Naive thymus-derived CD4-positive, alpha-beta T cell (primary cell): ENCODE data around the gene GPR82. TPM values are rescaled to one million over a fixed set of nuclear protein-coding genes. Genes with fewer than 3 reads are reported as not detected.
"Not testable (repeated sequence)": the region's sequence is repeated elsewhere in the genome, so short reads cannot be mapped to it uniquely, and the experiment has no call there.

Experiments used
- ATAC-seq: fragments of 150-1000 bp; cut with Tn5 transposase; 2 replicates; pipeline ENCODE4 v1.10.0; 2021; ENCODE audit warnings: mild to moderate bottlenecking, moderate library complexity
- CTCF ChIA-PET: fragments of 350-600 bp; sonication (Branson Sonifier 250); formaldehyde crosslinking; loops from one replicate; lab custom pipeline; 2021; ENCODE audit warnings: antibody characterized with exemption; lab: Charles Lee
- POLR2A ChIA-PET: fragments of 350-600 bp; sonication (Branson Sonifier 250); formaldehyde crosslinking; loops from one replicate; lab custom pipeline; 2021; ENCODE audit warnings: antibody characterized with exemption, inconsistent platforms; lab: Charles Lee
- DNase-seq, 9 donors: peaks; one replicate each; pipeline versions ENCODE4 v3.0.0 to v3.0.0-alpha.2; 2020 to 2022; ENCODE audit warnings: mixed read lengths in 1 of 9
- H3K27ac ChIP-seq: one replicate; pipeline ENCODE4 v1.7.0; 2013; ENCODE audit warnings: mild to moderate bottlenecking, low read depth, low read length, moderate library complexity
- H3K27me3 ChIP-seq, 2 donors: one replicate each; pipeline ENCODE4 v1.7.0; 2013; ENCODE audit warnings: low read length in 2 of 2, mild to moderate bottlenecking in 2 of 2, moderate library complexity in 2 of 2; ENCODE audit not compliant: control insufficient read depth in 2 of 2, insufficient read depth in 2 of 2
- H3K36me3 ChIP-seq, 3 experiments: 1 replicate in 2 of 3; 2 replicates in 1 of 3; pipeline ENCODE4 v1.7.0; 2013; ENCODE audit warnings: low read length in 3 of 3, mild to moderate bottlenecking in 3 of 3, moderate library complexity in 1 of 3; ENCODE audit not compliant: insufficient read depth in 3 of 3, control insufficient read depth in 2 of 3
- H3K4me1 ChIP-seq, 2 donors: one replicate each; pipeline ENCODE4 v1.7.0; 2013; ENCODE audit warnings: low read length in 2 of 2, mild to moderate bottlenecking in 2 of 2, moderate library complexity in 1 of 2; ENCODE audit not compliant: control insufficient read depth in 2 of 2, insufficient read depth in 2 of 2
- H3K4me3 ChIP-seq: 2 replicates; pipeline ENCODE4 v1.7.0; 2013; ENCODE audit warnings: mild to moderate bottlenecking, low read length
- H3K9me3 ChIP-seq, 3 experiments: 1 replicate in 2 of 3; 2 replicates in 1 of 3; pipeline ENCODE4 v1.7.0; 2013; ENCODE audit warnings: low read length in 3 of 3; ENCODE audit not compliant: control insufficient read depth in 2 of 3
- H3K27ac Mint-ChIP-seq, 9 donors: one replicate each; pipeline ENCODE4 v1.8.0; 2020 to 2022; ENCODE audit warnings: mixed read lengths in 9 of 9, mild to moderate bottlenecking in 8 of 9, moderate library complexity in 5 of 9, inconsistent platforms in 2 of 9
- H3K27me3 Mint-ChIP-seq, 5 donors: one replicate each; pipeline ENCODE4 v1.8.0; 2021 to 2022; ENCODE audit warnings: mixed read lengths in 5 of 5, mild to moderate bottlenecking in 1 of 5
- H3K36me3 Mint-ChIP-seq, 5 donors: one replicate each; pipeline ENCODE4 v1.8.0; 2020 to 2022; ENCODE audit warnings: mixed read lengths in 5 of 5, mild to moderate bottlenecking in 3 of 5, inconsistent platforms in 1 of 5
- H3K4me1 Mint-ChIP-seq, 7 donors: one replicate each; pipeline ENCODE4 v1.8.0; 2020 to 2022; ENCODE audit warnings: mixed read lengths in 7 of 7, mild to moderate bottlenecking in 3 of 7, inconsistent platforms in 1 of 7
- H3K4me3 Mint-ChIP-seq, 10 donors: one replicate each; pipeline ENCODE4 v1.8.0; 2020 to 2022; ENCODE audit warnings: mild to moderate bottlenecking in 10 of 10, mixed read lengths in 10 of 10, moderate library complexity in 6 of 10, inconsistent platforms in 2 of 10
- H3K9me3 Mint-ChIP-seq, 11 donors: one replicate each; pipeline ENCODE4 v1.8.0; 2020 to 2022; ENCODE audit warnings: mixed read lengths in 11 of 11, mild to moderate bottlenecking in 4 of 11, inconsistent platforms in 1 of 11, moderate library complexity in 1 of 11
- intact Hi-C, 2 donors: fragments of 100-400 bp; cut with micrococcal nuclease; formaldehyde crosslinking; loops; one replicate each; pipeline ENCODE4 v1.15.1; 2023
- polyA plus RNA-seq, 2 donors: library from polyadenylated mRNA; unstranded; fragments of 300-500 nt; fragmentation: Illumina TruSeq; gene quantifications; one replicate each; pipeline ENCODE4 v1.2.3, GENCODE V29; 2021
- total RNA-seq, 6 experiments: library from RNA in 5 of 6; stranded (reverse) in 5 of 6; gene quantifications; 1 replicate in 5 of 6; 2 replicates in 1 of 6; pipeline ENCODE4 v1.2.3 and lab custom pipeline; 2021 to 2026

GPR82 gene, protein sequence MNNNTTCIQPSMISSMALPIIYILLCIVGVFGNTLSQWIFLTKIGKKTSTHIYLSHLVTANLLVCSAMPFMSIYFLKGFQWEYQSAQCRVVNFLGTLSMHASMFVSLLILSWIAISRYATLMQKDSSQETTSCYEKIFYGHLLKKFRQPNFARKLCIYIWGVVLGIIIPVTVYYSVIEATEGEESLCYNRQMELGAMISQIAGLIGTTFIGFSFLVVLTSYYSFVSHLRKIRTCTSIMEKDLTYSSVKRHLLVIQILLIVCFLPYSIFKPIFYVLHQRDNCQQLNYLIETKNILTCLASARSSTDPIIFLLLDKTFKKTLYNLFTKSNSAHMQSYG
- total RNA-seq (under 1 TPM in 2 of 5 experiments, not detected in 3; 0.16 to 0.59 TPM), polyA plus RNA-seq (under 1 TPM; 0.26 to 0.45 TPM), total RNA-seq (lab: John Stamatoyannopoulos, UW) (not detected)

DNA sequence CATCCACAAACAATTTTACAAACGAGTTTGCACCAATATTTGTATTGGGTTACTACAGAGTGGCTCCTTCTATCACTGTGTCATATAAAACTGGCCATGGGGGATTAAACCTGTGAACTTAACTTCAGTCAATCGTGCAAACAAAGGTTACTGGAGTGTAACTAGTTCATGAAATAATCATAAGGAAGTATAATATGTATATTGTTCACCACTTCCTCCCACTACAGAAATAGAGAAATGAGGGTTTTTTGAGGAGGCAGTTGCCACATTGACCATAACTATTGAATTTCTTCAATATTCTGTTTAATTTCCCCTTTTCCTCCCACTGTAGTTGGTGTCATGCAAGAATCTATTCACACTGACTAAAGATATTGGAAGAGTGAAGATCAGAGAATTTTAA, at the start of gene GPR82:
Gene GPR82, plus strand, starts transcription at position 356 of the 400 bp plus-strand sequence. CDS start 2,846 bp downstream, outside the sequence.
- Mint-ChIP-seq H3K36me3 (peaks cover 5 to 31% (median 27%) of the 10 kb centered on the region in 5 donors), H3K27me3 (no peaks in the 10 kb centered on the region), H3K4me1 (peaks cover 0 to 27% (median 5%) of the 10 kb centered on the region in 7 donors), H3K4me3 (no peak within 1 kb of the TSS), H3K9me3 (peaks cover 0 to 32% (median 10%) of the 10 kb centered on the region in 11 donors), H3K27ac (no peak within 1 kb of the TSS)
- Histone ChIP-seq H3K4me1 (peaks cover 0 to 28% of the 10 kb centered on the region in 2 donors), H3K9me3 (peaks cover 0 to 5% (median 4%) of the 10 kb centered on the region in 3 experiments), H3K27ac (no peak within 1 kb of the TSS), H3K36me3 (peaks cover 0 to 4% (median 2%) of the 10 kb centered on the region in 3 experiments), H3K4me3 (no peak within 1 kb of the TSS), H3K27me3 (no peaks in the 10 kb centered on the region)
- ATAC-seq: no peak
- ChIA-PET CTCF (no interaction called here), POLR2A (no interaction called here)
- DNase-seq: no peak
- intact Hi-C loops: no loop called here

DNA sequence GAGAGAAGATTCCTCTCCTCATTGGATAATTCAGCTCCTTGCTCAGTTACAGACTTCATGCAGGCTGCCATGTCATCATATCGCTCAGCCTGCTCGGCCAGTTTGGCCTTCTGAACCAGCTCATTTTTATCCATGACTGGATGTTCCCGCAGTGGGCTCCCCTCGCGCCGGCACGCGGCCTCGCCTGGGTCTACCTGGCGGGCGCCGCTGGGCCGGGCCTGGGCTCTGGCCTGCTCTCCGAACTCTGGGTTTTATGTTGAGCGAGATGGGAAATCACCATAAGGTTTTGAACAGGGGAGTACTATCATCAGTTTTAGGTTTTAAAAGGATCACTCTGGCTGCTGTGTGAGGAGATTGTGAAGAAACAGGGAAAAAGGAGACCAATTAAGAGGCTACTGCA, 47.6 kb upstream of the GPR82 start:
- H3K9me3 ChIP-seq, DNase-seq, intact Hi-C loops, H3K36me3 ChIP-seq, H3K4me1 ChIP-seq, CTCF ChIA-PET, H3K4me3 Mint-ChIP-seq, H3K27ac ChIP-seq, H3K9me3 Mint-ChIP-seq, H3K27me3 Mint-ChIP-seq, H3K27me3 ChIP-seq, POLR2A ChIA-PET, H3K27ac Mint-ChIP-seq, H3K4me3 ChIP-seq, ATAC-seq: not testable (repeated sequence)
- Mint-ChIP-seq H3K4me1 (peaks cover 0 to 22% (median 5%) of the 10 kb centered on the region in 7 donors), H3K36me3 (peaks cover 4 to 33% (median 14%) of the 10 kb centered on the region in 5 donors)

DNA sequence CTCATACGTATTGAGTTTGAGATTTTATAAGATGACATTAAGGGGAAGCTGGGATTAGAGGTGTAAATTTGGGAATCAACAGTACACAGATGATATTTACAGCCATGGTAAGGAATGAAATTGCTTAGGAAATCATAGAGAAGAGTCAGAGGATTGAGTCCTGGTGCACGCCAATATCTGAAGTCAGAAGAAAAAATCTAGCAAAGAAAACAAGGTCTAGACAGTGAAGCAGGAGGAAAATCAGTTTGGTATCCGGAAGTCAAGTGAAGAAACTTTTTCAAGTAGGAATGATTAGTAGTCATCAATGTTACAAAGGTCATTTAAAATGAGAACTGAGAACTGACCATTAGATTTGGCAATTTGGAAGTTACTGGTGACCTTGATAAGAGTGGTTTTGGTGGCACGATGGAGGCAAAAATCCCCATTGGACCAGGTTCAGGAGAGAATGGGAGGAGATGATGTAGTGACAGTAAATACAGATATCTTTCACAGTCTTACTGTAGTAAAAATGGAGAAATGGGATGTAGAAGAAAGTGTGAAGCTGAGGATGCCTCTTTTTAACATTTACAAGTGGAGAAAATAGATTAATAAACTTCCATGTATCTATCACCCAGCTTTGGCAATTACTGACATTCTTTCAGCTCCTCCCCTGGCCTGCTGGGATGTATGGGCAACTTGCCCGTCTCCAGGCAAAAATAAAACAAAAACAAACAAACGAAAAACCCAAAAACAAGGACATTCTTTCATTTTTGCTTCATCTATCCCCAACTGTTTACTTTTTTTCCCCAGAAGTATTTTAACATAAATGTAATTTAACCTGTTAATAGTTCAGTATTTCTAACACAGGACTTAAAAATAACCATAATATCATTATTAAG, 46.6 kb upstream of the GPR82 start:
- POLR2A ChIA-PET: no interaction called here
- no peaks in the 10 kb centered on the region for H3K9me3 ChIP-seq
- H3K27me3 ChIP-seq: no peaks in the 10 kb centered on the region
- H3K9me3 Mint-ChIP-seq: no peaks in the 10 kb centered on the region
- H3K27ac Mint-ChIP-seq: peak overlapping the region in 1 of 9 donors; percentile 11
- peaks cover 0 to 20% (median 5%) of the 10 kb centered on the region in 7 donors for H3K4me1 Mint-ChIP-seq
- ATAC-seq (no peak), DNase-seq (no peak)
- H3K4me1 ChIP-seq: no peaks in the 10 kb centered on the region
- no peaks in the 10 kb centered on the region for H3K27me3 Mint-ChIP-seq
- H3K36me3 Mint-ChIP-seq: peaks cover 4 to 27% (median 13%) of the 10 kb centered on the region in 5 donors
- no peak overlapping the region for H3K4me3 ChIP-seq
- intact Hi-C loops: no loop called here
- H3K36me3 ChIP-seq: no peaks in the 10 kb centered on the region
- no peak overlapping the region for H3K27ac ChIP-seq
- CTCF ChIA-PET: no interaction called here
- no peak overlapping the region for H3K4me3 Mint-ChIP-seq

DNA sequence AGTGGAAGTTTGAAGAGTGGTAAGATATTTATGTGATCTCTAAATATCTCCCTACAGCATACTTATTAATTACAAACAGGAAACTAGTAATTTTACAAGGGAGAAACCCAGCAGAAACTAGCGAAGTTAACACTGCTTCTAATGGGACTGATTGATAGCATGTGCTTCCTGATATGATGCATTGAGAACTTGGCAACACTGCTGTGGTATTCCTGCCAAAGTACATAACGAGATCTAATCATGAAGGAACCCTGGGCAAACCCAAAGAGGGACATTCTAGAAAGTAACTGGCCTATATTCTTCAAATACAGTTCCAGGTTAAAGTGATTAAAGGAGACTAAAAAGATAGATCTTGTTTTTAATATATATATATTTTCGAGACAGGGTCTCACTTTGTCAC, 39.8 kb upstream of the GPR82 start:
- Mint-ChIP-seq H3K4me3 (no peak overlapping the region), H3K27ac (no peak overlapping the region), H3K27me3 (no peaks in the 10 kb centered on the region), H3K4me1 (peaks cover 0 to 17% (median 6%) of the 10 kb centered on the region in 7 donors), H3K36me3 (peaks cover 0 to 12% (median 3%) of the 10 kb centered on the region in 5 donors), H3K9me3 (no peaks in the 10 kb centered on the region)
- DNase-seq (no peak), ATAC-seq (no peak)
- no peaks in the 10 kb centered on the region for H3K27me3 ChIP-seq
- no peak overlapping the region for H3K4me3 ChIP-seq
- POLR2A ChIA-PET: no interaction called here
- intact Hi-C loops: no loop called here
- peaks cover 0 to 4% of the 10 kb centered on the region in 2 donors for H3K4me1 ChIP-seq
- no peaks in the 10 kb centered on the region for H3K36me3 ChIP-seq
- no peak overlapping the region for H3K27ac ChIP-seq
- H3K9me3 ChIP-seq: no peaks in the 10 kb centered on the region
- CTCF ChIA-PET: no interaction called here

GRCh38 chrX:41684940-41685339, 39.0 kb upstream of the GPR82 start:
- H3K9me3 ChIP-seq: no peaks in the 10 kb centered on the region
- Mint-ChIP-seq H3K4me1 (peaks cover 0 to 17% (median 6%) of the 10 kb centered on the region in 7 donors), H3K36me3 (peaks cover 0 to 11% (median 2%) of the 10 kb centered on the region in 5 donors), H3K27me3 (no peaks in the 10 kb centered on the region), H3K9me3 (no peaks in the 10 kb centered on the region), H3K27ac (no peak overlapping the region), H3K4me3 (no peak overlapping the region)
- H3K4me3 ChIP-seq: no peak overlapping the region
- H3K36me3 ChIP-seq: no peaks in the 10 kb centered on the region
- peaks cover 0 to 4% of the 10 kb centered on the region in 2 donors for H3K4me1 ChIP-seq
- intact Hi-C loops: no loop called here
- DNase-seq: no peak
- POLR2A ChIA-PET: no interaction called here
- no peak for ATAC-seq
- H3K27me3 ChIP-seq: no peaks in the 10 kb centered on the region
- no peak overlapping the region for H3K27ac ChIP-seq
- CTCF ChIA-PET: no interaction called here

DNA sequence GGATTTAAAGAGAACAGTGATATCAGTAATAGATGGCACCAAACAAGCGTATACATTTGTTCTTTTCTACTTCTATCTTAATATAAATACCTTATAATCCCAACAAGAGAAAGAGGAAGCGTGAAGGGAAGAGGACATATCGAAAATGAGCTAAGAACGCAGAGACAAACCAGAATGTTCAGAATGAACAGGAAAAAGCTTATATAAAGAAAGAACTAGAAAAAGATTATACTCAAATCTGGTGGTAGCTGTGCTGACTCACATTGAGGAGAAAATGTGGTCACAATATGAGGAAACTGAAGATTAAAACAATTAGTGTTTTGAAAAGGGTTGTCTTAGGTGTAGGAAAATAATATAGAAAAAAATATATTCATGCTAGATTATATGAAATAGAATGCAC, 37.2 kb upstream of the GPR82 start:
- DNase-seq (no peak), ATAC-seq (no peak)
- Histone ChIP-seq H3K9me3 (no peaks in the 10 kb centered on the region), H3K27me3 (no peaks in the 10 kb centered on the region), H3K36me3 (no peaks in the 10 kb centered on the region), H3K4me3 (no peak overlapping the region), H3K27ac (no peak overlapping the region), H3K4me1 (peaks cover 0 to 4% of the 10 kb centered on the region in 2 donors)
- Mint-ChIP-seq H3K36me3 (peaks cover 0 to 6% (median 2%) of the 10 kb centered on the region in 5 donors), H3K4me3 (no peak overlapping the region), H3K9me3 (no peaks in the 10 kb centered on the region), H3K27ac (no peak overlapping the region), H3K4me1 (peaks cover 0 to 17% (median 10%) of the 10 kb centered on the region in 7 donors), H3K27me3 (no peaks in the 10 kb centered on the region)
- intact Hi-C loops: no loop called here
- POLR2A ChIA-PET: no interaction called here
- CTCF ChIA-PET: no interaction called here
